Activated CD4-positive, alpha-beta T cell treated with anti-CD3 and anti-CD28 coated beads, Interleukin-10, Interleukin-2, amounts not matched to agents 100 ng/mL and 50 ng/mL, durations not matched to agents 16 hours and 8 hours (primary cell): ENCODE measurements around the gene FOXQ1.
"Not testable (repeated sequence)": the region's sequence is repeated elsewhere in the genome, so short reads cannot be mapped to it uniquely, and the experiment has no call there.

Experiments
- DNase-seq: peaks from one replicate; pipeline ENCODE4 v3.0.0-alpha.2; 2020

FOXQ1 gene

DNA sequence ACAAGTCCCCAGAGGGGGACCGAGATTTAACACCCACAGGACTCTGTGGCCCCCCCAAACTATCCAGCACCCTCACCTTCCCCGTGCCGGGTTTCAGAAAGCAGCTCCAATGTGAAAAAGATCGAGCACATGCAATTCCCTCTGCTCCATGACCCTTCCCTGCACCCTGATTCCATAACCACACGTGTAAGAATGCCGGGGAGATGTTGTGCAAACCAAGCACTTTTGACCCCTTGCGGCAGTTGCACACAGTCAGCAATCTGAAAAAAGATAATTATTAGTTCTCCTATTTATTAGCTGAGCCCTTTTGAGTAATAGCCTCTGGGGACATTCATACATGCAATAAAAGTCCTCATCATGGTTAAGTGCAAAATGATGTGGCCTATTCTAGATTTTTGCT lies 13.0 kb downstream of the FOXQ1 start:
- no peak for DNase-seq

DNA sequence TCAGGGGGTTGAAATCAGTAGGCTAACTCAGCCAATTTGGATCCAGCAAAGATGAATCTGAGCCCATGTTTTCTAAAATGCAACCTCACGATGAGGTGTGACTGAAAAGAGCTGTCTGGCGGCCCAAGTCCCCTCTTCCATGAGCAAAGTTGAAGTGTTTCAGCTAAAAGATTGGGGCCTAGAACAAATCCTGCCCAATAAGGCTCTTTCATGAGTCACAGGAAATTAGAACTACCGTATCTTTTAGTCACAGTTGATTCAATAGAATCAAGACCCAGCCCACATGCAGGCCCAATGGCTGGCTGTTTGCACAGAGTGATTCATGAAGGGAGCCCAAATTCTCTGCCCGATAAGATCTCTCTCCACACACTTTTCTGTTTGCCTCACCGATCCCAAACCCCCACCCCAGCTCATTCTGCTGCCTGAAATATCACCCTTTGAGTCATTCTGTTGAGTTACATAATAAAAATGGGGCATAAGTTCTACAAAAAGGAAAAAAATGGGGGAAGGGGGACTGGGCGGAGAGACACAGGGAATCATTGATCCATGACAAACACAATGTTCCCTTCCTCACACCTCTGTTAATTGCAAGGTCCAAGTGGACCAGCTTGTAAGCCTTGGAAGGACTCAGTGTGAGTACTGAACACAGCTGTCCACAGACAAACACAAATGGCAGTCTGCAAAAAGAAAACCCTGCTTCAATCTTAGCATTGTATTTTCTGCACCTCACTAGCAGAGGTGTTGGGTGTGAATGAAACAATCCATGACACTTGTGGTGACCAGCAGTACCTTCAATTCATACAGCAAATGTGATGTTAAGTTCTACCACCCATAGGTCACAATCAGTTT lies 13.8 kb downstream of the FOXQ1 start:
- DNase-seq, result no peak

DNA sequence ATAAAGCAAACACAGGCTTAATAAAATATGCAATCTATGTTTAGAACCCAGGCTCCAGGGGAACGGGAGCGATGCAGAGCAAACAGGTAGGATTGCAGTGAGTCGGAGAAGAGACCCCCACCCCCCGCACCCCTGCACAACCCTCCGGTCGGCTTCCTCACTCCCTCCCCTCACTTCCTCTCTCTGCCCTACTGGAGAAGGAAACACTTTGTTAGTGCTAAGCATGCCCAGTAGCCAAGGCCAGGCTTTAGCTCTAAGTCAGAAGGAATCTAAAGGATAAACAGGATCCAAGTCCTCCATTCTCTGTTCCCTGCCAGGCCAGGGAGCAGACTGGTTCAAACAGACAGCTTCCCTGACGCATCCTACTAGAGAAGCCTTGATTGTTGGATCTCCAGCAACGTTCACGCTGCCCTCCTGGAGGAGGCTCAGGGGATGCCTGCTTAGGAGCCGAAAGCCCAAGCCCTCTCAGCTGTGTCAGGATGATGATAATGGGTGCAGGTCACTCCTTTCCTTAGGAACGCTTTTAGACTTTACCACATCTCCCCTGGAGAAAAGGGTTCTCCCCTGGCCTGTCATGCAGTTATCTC lies 14.7 kb downstream of the FOXQ1 start:
- DNase-seq, result no peak

DNA sequence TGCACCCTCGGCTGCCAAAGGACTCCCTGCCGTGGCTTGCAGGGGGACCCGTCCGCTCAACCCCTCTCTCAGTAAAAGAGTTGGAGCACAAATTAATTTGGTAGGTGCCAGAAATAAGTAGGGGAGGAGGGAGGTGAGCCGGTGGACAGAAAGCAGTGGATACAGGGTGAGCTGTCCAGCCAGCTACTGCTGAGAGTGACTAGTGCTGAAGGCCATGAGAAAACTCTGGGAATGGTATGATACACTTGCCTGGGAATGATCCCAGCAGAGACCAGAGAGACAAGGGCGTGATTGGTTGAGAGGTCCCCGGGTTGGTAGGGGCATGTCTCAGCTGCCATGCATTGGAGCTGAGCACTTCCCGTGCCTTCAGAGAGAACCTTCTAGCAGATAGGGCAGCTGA lies 15.7 kb downstream of the FOXQ1 start:
- no peak for DNase-seq

DNA sequence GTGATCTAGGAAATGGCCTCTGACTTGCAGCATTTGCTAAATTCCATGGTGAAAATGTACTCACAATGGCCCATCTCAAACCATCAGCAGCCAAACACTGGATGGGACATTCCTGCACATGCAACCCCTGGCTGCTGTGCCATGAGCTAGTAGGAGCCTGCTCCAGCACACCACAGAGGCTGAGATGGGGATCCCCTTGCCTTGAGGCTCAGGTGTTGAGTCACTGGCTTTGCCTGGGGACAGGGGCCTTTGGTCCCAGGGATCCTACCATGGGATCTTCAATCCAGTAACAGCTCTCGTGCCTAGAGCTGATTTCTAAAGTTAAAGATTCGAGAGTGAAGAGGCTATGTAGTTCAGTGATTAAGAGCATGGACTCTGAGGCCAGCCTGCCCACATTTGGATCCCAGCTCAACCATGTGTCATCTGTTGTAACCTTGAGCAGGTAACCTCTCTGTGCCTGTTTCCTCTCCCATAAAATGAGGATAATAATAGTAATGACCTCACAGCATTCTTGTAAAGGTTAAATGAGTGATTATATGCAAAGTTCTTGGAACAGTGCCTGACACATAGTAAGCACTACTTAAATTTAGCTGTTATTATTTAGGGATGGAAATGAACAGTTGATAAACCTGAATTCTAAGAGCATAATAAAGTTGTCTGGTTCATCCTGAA lies 16.4 kb downstream of the FOXQ1 start:
- no peak for DNase-seq

DNA sequence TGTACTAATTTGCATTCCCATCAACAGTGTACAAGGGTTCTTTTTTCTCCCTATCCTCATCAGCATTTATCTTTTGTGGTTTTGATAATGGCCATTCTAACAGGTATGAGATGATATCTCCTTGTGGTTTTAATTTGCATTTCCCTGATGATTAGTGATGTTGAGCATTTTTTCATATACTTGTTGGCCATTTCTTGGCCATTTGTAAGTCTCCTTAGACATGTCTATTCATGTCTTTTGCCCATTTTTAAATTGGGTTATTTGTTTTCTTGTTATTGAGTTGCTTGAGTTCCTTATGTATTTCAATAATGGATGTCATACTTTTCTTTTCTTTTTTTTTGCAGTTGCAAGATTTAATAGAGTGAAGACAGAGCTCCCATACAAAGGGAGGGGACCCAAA lies 17.8 kb downstream of the FOXQ1 start:
- DNase-seq, result no peak

DNA sequence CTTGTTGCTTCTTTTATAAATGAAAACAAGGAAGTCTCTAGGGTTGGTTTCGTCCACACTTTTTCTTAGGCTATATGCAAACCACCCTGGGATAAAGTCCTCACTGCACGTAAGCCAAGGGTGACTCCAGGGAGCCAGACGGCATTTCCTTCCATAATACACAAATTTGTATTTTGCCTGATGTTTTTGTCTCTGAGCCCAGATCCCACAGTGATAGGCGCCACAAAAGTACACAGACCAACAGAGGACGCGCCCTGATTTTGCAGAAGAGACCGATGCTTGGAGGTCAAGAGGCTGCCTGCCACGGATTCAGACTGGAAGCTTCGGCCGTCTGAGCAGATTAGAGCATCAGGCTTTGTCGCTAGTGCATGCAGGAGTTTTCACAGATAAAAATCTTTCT lies 22.8 kb downstream of the FOXQ1 start:
- DNase-seq, result no peak

DNA sequence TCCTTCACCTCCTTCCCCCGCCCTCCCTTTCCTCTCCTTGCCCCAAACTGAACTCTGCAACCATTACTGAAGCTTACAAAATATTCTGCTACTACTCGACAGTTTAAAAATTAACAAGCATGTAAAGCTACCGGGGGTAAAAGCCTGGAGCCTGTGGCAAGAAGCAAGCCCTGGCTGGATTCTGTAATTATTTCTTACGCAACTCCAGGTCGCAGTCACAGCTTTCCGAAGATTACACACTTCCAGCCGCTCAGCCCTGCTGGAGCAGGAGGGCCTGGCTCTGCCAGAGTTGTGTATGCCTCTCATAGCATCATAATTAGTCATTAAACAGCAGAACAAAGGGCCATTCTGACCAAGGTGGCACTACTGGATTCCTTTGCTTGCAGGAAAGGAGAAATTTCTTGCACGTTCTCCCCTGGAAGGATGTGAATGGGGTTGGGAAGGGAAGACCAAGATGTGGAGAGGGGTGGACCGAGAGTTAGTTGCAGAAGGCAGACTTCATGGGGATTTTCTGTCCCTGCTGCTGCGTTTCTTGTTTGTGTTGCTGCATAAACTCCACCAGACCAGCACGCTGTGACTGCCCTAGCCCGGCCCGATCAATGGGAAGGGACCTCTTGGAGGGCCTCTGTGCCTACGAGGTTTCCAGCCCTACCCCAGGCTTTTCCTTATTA lies 23.6 kb downstream of the FOXQ1 start:
- no peak for DNase-seq

DNA sequence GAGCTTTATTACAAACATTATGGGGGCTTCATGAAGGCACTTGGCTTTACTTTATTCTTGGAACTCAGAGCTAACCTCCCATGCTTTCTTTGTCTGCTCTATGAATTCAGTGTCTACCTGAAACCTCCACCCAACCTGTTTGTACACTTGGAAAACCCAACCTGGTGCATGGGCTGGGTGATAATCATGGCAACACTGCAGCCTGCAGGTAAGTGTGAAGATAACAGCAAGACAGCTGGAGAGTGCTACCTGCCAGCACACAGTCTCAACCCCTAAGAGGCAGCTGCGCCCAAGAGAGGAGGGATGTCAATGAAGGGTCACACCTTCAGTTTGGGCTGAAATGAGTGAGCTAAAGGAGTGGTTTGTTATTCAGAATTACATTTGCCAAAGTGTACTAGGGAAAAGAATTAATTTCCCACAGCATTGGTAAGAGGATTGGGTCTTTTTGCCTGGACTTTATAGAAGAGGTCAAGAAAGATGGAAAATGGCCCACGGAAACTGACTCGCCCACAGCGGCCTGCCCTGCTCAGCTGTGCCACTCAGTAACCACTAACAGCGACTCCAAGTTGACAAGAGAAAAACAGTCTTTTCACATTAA lies 24.4 kb downstream of the FOXQ1 start:
- DNase-seq, result no peak

DNA sequence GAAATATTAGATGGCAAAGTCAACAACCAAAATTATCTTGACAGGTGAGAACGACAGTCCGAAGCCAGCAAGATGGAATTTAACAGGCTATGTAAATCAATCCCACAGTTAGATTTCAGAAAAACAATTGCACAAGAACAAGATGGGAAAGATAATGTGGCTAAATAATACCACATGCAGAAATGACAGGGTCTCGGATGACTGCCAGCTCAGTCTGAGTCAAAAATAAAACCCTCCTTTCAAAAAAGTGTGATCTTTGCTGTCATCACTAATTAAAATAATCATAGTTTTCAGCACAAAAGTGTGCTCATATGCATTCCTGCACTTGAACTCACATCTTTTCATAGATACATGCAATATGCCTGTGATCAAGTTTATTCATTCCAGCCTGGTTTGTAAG lies 25.9 kb downstream of the FOXQ1 start:
- no peak for DNase-seq

DNA sequence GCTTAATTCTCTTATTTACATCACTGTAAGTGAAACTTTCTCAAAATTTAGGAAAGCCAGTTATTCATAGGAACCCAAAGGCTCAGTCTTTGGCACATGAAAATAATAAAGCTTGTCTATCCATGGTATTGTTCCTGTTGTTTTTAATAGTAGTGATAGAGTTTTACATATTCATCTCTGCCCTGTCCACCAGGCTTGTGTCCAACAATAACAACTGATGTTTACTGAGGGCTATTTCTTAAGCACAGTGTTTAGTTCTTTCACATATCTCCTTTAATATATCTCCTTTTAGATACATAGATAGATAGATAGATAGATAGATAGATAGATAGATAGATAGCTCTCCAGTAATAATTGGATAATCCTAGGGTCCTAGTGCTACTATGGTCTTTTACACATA lies 34.2 kb downstream of the FOXQ1 start:
- DNase-seq, result no peak

DNA sequence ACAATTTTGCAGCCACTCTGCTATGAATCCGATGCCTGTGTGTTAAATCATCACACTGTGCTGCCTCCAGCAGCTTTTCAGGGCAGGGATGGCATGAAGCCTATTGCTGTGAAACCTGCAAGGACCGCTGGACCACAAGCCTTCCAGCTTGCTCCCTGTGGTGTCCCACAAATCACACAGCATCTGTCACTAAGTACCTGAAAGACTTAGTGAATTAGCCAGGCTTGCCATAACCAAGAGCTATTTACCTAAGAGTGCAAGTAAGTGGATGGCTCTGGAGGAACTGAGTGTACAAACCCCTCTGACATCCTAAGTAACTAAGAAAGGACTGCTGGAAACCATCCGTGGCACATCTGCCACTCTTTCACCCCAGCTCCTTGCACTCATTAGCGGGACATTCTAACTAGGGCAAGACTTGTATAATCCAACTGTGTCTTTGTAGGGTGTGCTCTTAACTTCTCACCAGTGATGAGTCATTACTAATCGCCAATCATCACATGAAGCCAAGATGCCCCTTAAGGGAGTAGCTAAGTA lies 34.7 kb downstream of the FOXQ1 start:
- no peak for DNase-seq

DNA sequence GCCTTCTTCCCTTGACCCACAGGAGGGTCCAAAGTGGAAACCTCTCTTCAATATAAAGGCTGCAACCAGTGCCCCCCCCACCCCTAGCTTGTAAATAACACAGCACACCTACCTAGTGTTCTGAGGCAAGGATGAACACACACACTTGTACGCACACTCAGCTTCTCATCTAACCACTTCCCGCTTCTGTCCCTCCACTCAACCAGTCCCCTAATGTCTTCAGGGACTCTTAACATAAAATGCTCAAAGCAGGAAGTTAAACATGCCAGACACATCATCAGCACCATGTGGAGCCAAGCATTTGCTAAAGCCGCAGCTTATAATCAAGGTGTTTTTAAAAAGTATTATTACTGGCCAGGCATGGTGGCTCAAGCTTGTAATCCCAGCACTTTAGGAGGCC lies 35.3 kb downstream of the FOXQ1 start:
- DNase-seq, result no peak

DNA sequence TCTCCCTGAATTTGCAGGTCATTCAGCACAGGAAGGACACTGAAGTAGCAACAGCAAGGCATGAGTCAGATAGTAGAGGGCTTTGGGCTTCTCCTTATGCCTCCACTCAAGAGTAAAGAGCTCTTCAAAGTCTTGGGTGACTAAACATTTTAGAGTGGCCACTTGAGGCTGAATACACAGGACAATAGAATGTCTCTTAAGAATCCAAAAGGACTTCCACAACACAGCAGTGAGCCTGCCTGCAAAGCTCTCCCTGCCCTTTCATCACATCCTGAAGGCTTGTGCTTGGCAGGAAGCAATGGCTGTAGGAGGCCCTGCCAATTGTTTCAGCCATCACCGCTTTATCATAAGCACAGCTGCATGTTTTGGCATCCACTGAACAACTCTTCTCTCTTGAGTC lies 36.8 kb downstream of the FOXQ1 start:
- DNase-seq, result no peak

DNA sequence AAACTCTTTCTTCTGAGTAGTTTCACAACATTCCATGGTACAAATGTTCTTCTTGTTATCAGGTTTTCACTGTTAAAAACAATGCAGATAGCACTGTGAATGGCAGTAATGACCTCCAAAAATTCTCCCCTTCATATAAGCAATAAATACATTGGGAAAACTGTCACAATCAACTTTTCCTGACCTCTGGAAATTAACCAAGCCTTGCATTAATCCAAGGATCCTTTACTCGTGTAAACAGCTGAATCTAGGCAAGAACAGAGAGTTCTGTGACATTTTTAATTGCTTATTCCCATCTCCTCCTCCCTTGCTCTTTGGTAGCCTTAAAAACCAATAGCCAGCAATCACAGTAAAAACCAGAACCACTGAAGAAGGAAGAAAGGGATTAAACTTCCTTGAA lies 37.8 kb downstream of the FOXQ1 start:
- no peak for DNase-seq

DNA sequence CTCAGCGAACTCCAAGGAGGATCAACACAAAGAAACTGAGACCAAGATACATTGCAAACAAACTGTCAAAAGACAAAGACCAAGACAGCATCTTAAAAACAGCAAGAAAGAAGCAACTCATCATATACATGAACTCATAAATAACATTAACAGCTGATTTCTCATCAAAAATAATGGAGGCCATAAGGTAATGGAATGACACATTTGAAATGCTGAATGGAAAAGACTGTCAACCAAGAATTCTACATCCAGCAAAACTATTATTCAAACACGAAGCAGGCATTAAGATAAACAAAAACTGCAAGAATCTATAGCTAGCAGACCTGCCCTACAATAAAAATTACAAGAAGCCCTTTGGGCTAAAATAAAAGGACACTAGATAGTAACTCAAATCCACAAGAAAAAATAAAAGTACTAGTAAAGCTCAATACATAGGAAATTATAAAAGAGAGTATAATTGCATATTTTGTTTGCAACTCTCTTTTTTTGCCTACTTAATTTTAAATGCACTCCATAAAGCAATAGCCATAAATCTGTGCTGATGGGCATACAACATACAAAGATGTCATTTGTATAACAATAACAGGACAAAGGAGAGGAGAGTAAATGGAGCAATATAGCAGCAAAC lies 39.6 kb downstream of the FOXQ1 start:
- DNase-seq, result no peak

DNA sequence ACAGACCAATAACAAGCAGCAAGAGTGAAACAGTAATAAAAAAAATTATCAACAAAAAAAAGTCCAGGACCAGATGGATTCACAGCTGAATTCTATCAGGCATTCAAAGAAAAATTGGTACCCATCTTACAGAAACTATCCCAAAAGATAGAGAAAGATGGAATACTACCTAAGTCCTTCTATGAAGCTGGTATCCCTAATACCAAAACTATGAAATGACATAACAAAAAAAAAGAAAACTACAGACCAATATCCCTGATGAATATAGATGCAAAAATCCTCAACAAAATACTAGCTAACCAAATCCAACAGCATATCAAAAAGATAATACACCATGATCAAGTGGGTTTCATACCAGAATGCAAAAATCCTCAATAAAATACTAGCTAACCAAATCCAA lies 43.2 kb downstream of the FOXQ1 start:
- DNase-seq, result not testable (repeated sequence)

DNA sequence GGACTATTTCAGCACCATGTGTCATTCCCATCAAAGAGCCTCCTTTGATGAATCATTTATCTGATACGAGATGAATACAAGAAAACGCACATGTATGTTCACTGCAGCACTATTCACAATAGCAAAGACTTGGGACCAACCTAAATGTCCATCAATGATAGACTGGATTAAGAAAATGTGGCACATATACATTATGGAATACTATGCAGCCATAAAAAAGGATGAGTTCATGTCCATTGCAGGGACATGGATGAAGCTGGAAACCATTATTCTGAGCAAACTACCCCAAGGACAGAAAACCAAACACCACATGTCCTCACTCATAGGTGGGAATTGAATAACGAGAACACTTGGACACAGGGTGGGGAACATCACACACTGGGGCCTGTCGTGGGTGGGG lies 49.8 kb downstream of the FOXQ1 start:
- DNase-seq, result not testable (repeated sequence)

DNA sequence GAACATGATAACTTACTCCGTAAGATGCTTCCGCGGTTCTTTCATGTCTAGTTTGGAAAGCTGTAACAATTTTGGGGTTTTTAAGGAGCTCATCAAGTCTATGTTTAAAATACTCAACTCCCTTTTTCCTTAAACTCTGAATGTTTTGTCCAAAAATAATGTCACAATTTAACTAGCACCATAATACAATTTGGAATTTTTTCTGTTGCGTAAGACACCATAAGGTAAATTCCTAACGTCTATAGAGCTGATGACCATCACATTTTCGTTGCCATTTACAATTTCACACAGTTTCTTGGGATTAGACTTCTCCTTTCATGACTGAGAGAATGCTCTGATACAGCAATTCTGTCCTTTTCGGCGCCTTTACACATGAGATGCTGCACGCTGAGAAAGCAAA lies 50.7 kb downstream of the FOXQ1 start:
- no peak for DNase-seq

DNA sequence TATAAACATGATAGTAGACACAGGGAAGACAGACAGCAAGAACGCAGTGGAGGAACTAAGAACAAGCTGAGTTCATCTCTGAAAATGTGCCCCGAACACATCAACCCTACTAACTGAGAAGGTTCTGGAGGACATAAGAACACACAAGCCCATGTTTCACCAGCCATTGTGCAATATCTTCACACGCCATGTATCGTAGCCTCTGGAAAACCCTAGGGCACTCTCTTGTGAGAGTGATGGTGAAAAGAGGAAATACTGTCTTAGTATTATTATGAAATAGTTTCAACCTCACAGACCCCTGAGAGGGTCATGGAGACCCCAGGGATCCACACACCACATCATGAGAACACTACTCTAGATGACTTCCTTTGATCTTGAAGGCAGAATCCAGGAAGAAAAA lies 51.4 kb downstream of the FOXQ1 start:
- no peak for DNase-seq

DNA sequence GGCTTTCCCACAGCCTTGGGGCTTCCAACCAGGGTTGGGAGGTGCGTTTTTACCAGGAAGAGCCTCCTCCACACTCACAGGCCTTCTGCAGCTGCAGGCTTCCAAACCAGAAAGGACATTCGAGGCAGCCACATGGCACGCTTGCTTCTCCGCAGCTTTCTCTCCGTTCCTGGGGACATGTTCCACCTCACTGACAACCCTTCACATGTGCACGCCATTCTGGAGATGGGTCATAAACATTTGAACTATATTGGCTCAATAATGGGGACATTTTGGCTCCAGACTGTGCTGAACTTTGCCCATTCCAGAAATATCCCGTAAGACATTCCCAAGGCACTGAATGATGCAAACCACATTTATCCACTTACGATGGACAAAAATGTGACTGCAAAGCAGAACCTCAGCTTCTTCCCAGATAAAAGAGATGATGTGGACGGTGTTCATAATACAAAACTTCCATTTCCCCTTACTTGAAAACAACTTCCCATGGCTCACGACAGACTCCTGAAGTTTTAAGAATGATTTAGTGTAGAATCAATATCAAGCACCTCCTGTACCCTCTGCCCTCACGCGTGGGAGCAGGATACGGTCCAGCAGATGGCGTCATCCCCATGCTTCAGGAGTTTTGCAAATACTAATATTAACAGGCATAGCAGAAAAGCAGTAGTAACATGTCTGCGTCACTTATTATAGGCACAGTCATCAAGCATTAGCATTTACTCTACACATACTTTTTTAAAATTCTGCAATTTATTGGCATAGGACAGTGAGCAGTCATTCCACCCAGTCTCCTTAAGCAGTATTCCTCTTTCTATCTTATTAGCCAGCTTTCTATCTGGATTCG lies 52.1 kb downstream of the FOXQ1 start:
- no peak for DNase-seq
